ENCODE measurements around the gene C21orf58.
"Not testable (repeated sequence)": the region's sequence is repeated elsewhere in the genome, so short reads cannot be mapped to it uniquely, and the experiment has no call there.

The C21orf58 gene

DNA sequence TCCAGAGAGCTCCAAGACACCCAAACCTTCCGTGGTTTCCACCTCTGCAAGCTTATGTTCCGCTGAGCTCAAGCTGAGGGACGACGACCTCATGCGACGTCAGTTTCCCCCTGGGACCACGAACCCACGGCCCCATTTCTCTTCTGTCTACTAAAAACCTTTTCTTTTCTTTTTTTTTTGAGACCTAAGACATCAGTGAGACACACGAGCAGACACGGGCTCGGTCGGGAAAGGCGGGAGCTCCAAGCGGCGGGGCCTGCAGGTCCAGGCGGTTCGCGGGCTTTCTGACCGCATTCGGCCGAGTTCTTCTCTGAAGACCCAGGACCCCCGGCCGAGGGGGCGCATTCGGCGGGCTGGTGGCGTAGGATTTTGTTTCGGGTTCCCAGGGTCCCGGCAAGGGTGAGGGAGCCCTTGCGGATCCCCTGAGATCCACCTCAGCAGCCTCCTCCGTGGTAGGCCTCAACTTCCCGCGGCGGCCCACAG, 402 bp downstream of the C21orf58 start:
- no peak for DNase-seq

DNA sequence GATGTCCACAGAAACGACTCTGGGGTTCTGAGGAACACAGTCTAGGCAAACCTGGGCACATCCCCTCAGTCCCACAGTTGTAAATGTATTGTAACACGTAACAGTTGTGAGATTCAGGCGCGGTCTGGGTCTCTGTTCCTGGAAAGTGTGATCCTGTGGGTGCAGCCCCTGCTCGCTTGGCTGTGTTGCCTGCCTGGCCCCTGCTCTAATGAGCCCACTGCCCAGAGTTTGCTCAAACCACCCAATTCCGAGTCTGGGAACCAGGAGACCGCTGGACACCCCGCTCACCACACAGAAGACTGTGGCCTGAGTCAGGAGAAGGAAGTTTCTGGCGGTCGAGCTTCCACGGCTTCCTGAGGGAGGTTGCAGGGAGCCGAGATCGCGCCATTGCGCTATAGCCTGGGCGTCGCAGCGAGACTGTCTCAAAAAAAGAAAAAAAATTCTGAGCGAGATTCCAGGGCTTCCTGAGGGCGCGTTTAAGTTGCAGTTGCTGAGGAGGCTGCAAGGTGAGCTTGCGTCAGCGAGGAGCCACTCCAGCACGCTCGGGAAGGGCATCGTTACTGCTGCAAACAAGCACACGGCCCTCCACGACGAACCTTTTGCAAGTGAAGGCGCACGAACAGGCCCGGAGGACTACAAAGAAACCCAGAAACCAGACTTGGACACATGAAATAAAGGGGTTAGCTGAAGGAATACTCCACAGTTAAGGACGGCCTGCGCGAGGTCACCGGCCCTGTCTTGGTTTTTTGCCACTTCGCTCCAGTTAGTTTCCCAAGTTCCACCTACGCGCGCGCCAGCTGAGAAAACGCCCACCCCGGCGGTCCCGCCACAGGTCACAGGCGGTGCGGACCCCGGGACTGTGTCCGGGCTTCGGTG, 1.1 kb downstream of the C21orf58 start:
- DNase-seq: no peak

DNA sequence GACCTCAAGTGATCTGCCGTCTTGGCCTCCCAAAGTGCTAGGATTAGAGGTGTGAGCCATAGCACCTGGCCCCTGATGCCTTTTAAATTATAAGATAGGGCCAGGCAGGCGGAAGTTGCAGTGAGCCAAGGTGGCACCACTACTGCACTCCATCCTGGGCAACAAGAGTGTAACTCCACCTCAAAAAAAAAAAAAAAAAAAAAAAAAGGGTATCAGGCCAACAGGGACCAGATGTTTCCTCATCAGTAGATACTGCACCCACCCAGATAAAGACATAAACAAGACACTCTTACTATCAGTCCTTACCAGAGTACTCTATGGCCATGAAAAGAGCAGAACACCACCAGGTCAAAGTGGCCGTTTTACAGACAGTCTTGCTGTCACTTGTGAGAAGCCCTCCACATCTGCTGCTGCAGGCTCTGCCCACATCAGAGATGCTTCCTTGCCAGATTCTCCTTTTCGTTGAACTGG, 3.3 kb downstream of the C21orf58 start:
- no peak for DNase-seq

DNA sequence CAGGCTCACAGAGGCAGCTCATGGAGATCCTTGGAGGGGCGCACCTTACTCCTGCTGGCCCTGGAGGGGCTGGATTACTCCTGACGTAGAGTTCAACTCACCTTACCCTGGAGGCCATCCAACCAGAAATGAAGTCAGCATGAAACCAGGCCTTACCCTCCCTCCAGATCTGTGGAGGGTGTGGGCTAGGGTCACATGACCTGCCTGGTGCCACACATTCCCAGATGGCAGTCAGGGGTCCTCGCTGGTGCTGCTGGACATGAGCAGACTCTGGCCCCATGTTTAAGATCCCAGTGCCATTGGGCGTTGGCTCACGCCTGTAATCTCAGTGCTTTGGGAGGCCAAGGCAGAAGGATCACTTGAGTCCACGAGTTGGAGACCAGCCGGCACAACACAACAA, 4.5 kb downstream of the C21orf58 start:
- DNase-seq: no peak

DNA sequence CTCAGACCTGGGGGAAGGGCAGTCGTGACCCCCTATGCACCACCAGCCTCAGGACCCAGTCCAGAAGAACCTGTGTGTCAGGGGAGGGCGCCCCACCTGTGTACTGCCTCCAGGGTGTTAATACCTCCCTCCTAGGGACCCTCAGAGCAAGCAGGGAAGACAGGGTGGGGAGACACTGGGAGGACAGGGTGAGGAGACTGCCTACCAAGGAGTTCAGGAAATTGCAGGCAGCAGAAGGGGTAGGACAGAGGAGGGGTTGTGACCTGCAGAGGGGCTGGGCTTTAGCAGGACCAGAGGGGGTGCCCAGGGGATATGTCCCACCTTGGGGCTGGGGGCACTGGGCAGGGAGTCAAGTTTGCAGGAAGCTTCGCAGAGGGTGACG, 5.2 kb downstream of the C21orf58 start:
- DNase-seq: no peak

DNA sequence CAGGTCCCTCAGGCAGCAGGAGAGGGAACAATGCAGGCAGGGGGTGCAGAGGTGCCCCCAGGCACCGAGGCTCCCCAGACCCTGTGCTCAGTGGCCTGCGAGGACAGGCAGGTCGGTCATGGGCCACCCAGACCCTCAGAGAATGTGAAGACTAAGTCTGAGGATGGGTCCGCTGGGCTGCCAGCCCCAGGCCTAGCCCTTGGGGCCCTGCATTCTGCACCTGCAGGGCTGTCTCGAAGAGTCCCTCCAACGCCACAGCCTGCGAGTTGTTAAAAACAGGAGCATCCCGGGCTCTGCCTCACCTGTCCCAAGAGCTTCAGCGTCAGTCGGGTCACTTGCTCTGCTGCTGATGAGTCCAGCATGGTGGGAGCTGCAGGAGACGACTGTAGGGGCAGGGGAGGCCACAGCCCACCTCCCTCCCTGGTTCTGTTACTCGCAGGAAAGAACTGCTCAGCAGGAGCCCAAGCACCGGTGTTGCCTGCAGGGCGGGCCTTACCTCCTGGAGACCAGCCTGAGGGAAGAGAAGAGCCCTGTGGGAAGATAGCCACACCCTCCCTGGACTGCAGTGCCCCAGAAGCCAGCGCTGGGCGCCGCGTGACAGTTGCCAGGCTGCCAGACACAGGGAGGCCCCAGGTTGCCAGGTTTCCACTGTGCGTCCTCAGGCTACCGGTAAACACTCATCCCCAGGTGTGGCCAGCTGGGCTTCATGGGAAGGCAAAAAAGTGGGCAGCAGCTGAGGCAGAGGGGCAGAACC, 5.8 kb downstream of the C21orf58 start:
- no peak for DNase-seq

DNA sequence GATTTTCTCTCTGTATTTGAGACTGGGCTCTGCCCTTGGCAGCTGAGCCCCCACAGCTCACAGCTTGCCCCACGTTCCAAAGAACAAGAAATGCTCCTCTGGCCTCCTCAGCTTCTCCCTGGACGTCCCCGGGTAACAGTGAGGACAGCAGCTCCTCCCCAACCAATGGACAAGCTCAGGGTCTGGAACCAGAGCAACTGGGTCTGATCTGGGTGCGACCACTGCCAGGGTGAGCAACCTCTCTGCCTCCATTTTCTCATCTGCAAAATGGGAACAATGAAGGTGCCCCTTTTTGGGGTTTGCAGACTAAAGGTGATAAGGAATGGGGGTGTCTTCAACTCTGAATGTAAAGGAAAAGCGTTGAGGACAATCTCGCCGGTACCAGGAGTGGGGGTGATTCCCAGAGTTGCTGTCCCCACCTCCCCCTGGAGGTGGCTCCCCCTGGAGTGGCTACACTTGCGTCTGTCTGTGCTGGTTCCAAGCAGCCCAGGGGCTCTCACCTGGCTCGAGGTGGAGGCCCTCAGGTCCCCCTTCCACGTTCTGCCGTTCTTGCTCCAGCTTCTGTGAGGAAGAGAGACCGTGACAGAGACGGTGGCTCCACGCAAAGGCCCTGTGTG, 6.9 kb downstream of the C21orf58 start:
- no peak for DNase-seq

DNA sequence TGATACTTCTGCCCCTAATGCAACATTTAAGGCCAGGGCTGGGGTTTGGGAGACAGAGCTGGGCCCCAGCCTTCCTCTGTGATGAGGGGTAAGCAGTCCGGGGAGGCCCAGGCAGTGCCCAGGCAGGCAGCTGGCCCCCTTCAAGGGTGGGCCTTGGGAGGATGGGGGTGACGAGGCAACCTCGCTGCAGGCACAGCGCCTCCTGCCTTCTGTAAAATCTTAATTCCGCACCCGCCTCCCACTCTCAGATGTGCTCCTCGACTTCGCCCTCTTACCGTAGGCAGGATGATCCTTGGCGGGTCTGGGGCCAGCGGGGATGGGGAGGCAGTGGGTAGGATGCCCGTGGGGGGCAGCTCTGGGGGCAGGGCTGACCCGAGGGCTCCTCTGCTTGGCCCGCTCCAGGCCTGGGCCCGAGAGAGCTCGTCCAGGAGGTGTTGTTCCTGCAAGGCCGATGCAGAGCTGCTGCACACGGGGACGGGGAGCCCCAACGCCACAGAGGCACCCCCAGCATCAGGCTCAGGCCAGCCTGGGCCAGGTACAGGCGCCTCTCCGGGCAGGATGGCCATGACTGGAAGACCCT, 9.1 kb downstream of the C21orf58 start:
- DNase-seq: no peak

DNA sequence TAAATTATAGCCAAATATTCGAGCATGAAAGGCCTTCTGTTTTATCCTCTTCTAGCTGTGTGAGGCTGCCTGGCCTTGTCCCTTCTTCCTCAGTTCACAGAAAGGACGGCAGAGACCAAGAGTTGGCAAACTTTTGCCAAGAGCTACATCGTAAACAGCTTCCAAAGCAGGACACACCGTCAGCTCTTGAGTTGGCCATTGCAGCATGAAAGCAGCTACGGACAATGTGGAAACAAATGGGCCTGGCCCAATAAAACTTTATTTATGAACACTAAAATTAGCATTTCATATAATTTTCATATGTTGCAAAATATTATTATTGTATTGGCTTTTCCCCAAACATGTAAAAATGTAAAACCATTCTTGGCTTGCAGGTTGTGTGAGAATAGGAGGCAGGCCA, 10.7 kb downstream of the C21orf58 start:
- no peak for DNase-seq

DNA sequence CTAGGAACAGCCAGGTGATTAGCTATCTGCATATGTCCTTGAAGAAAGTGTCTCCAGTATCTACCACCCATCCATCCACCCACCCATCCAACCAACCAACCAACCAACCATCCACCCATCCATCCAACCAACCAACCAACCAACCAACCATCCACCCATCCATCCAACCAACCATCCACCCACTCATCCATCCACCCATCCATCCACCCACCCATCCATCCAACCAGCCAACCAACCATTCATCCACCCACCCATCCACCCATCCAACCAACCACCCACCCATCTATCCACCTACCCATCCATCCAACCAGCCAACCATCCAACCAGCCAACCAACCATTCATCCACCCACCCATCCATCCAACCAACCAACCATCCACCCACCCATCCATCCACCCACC, 12.1 kb downstream of the C21orf58 start:
- DNase-seq: no peak

DNA sequence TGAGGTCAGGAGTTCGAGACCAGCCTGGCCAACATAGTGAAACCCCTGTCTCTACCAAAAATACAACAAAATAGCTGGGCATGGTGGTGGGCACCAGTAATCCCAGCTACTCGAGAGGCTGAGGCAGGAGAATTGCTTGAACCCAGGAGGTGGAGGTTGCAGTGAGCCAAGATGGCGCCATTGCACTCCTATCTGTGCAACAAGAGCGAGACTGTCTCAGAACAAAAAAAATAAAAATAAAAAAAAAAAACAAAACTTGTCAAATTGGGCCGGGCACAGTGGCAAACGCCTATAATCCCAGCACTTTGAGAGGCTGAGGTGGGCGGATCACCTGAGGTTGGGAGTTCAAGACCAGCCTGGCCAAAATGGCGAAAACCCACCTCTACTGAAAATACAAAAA, 13.4 kb downstream of the C21orf58 start:
- DNase-seq: not testable (repeated sequence)

DNA sequence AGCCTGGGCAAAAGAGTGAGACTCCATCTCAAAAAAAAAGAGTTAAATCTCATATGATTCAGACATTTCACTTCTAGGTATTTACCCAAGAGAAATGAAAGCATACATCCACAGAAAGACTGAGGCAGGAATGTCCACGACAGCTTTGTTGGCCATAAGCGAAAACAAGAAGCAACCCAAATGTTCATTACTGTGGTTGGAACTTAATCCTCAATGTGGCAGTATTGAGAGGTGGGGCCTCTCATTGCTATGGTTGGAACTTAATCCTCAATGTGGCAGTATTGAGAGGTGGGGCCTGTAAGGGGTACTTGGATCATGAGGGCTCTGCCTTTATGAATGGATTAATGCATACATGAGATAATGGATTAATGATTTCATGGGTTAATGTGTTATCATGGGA, 15.2 kb downstream of the C21orf58 start:
- DNase-seq: no peak

DNA sequence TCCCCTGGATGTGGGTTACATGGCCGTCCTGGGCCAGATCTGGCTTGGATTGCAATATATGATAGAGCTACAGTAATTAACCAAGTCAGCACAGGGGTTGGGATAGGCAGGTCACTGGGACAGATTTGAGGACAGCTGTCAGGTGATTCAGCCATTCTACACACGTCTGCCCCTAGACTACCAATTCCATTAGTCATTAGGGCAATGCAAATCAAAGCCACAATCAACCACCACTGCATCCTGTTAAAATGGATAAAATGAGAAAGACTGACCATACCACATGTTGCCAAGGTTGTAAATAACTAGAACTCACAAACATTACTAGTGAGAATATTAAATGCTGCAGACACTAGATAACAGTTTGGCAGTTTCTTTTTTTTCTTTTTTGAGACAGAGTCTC, 16.0 kb downstream of the C21orf58 start:
- DNase-seq: no peak

DNA sequence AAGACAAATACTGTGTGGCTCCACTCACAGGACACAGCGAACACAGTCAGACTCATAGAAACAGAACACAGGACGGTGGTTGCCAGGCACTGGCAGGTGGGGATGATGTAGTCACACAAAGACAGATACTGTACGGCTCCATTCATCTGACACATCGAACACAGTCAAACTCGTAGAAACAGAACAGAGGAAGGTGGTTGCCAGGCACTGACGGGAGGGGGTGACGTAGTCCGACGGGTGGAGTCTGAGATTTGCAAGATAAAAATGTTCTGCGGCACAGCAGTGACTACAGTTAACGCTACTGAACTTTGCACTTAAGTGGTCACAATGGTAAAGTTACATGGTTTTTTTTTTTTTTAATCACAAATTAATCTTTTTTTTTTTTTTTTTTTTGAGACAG, 18.7 kb downstream of the C21orf58 start:
- no peak for DNase-seq

DNA sequence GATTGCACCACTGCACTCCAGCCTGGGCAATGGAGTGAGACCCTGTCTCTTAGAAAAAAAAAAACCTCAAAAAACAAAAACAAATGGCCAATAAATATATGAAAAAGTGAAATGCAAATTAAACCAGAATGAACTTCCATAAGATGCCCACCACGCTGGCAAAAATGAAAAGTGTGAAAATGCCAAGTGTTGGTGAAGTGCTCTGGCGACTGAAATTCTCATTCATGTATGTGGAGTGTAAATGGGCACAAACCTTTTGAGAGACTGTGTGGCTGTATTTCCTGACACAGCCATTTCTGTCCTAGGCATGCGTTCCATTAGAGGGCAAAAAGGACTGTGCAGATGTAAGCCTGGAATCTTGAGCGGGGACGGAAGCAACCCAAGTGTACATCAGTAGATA, 19.2 kb downstream of the C21orf58 start:
- no peak for DNase-seq

DNA sequence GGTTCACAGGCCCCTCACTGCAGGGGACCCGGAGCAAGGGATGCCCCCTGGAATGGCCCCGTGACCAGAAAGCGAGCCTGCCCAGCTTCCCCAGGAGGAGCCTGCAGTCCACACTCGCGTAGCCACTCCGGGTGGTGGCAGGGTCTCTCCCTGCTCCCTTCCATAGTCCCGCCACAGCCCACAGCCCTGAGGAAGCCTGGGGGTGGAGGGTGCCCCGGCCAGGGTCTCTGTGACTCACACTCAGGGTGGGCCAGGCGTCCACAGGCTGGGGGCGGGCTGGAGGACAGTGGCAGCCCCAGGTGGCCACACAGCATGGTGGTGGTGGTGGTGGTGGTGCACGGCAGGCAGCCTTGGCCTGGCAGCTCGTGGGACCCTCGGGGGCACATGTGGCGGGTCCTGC, 21.9 kb downstream of the C21orf58 start:
- DNase-seq: no peak

DNA sequence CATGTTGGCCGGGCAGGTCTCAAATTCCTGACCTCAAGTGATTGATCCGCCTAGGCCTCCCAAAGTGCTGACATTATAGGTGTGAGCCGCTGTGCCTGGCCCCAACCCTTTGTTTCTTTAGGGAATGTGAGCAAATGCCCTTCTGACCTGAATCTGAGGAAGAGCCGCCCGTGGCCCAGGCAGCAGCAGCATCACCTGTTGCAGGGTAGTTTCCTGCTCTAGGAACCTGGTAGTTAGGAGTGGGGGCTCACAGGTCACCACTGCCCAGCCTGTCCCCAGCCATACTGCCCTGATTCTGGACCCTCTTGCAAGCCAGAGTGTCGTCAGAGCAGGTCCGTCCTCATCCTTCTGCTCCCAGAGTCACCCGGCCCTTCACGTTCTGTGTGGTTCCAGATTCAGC, 24.5 kb downstream of the C21orf58 start:
- no peak for DNase-seq

DNA sequence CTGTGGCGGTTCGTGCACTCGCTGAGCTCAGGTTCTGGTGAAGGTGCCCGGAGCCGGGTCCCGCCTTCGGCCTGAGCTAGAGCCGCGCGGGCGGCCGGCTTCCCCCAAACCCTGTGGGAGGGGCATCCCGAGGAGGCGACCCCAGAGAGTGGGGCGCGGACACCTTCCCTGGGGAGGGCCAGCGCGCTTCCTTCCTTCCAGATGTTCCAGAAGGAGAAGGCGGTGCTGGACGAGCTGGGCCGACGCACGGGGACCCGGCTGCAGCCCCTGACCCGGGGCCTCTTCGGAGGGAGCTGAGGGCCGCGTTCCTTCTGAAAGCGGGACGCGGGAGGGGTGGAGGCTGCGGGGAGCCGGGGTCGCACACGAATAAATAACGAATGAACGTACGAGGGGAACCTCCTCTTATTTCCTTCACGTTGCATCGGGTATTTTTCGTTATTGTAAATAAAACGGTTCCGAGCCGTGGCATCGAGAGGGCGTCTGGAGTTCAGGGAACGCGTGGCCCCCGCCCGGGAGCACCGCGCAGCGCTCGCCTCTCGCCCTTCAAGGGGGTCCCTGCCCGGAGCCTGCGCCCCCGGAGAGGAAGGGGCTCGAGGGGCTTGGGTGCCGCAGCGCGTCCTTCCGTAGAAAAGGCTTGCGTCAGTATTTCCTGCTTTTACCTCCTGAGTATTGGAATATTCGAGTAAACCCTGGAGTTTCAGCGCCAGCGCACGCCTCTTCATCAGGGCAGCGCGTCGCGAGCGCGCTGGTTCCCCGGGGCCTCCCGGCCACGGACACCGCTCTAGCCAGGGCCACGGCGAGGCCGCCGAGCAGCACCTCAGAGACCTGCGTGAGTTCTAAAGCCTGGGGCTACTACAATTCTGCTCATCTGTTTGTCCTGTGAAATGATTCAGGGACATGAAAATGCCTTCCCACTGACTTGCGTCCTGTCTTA, 26.1 kb downstream of the C21orf58 start:
- no peak for DNase-seq

DNA sequence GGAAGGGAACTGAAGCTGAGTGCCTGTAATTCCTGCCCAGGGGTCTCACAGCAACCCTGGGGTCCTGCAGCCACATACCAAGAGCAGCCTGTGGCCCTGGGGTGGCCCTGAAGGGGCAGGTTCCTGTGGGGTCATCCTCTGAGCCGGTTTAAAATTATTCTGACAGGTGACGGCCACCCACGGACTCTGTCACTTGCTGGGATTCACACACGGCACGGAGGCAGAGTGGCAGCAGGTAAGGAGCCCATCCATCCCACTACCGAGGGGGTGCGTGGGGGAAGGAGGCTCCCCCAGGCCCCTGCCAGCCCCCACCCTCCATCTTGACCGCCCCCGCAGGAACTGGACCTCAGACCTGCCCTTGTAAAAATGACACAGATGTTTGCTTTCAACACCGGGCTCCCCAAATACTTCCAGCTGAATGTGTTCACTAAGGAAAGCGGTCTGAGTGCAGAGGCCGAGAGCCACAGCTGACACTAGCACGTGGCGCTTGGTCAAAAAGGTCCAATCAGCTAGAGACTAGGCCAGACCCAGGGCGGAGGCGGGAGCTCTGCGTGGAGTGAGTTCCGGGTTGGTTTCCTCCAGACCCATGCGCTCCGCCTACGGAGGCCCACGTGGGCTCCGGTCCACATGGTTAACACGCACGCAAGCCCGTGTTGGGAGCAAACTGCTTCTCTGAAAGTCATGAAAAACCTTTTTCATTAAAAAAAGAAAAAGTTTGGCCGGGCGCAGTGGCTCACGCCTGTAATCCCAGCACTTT, 27.5 kb downstream of the C21orf58 start:
- no peak for DNase-seq

DNA sequence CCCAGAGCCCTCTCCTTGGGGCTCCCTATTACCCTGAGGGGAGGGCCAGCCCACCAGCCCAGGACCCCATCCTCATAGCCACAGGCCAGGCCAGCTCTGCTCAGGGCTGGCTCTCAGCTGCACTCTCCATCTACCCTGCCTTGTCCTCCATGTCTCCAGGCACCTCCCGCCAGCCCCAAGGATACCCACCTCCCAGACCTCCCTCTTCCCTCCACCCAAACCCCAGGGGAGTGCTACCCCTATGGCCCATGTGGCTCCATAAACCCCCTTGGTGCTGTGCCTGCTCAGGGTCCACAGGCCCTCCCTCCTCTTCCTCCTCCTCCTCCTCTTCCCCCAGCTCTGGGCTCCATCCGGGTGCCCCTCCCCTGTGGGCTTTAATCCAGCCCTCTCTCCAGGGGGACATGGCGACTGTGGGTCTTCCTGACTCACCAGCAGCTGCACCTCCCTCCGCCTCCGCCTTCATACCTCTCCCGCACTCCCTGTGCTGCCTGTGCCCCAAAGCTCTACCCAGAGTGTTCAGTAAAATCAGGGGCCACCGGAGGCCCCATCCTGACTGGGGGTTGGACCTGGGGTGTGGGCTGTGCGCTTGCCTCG, 28.4 kb downstream of the C21orf58 start:
- DNase-seq: no peak

DNA sequence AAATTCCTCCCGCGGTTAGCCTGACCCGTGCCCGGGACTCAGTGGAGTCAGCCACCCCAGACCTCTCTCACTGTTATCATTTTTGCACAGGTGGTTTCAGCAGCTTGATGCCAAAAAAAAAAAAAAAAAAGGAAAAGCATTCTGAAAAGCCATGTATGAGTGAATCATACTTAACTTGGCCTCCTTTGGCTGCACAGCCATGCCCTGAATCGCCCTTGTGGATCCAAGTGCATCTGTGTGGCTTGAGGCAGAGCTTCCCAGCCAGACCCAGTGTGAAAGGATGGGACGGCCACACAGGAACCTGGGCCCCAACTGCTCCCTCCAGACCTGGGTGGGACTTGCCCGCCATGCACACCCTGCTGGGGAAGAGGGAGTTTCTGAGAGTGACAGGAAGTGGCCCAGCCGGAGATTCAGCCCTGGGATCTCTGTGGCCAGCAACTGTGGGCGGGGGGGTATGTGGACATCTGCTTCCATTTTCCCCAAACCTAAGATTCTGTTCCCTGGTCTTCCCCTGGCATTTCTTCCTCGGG, 29.0 kb downstream of the C21orf58 start:
- DNase-seq: no peak
